Stomach (tissue), 9 donors: ENCODE results near the gene LOXL3. TPM values are rescaled to one million over a fixed set of nuclear protein-coding genes. Genes with fewer than 3 reads are reported as not detected.

Experiments used
- DNase-seq, 2 donors: peaks; one replicate each; pipeline versions ENCODE4 v3.0.0 to v3.0.0-alpha.2; 2013 to 2019
- H3K27ac ChIP-seq, 5 donors: fragments of 200-600 bp in 4 of 5; sonication (generic) in 4 of 5; one replicate each; pipeline ENCODE4 v1.5.1; 2013 to 2019; ENCODE audit warnings: mild to moderate bottlenecking in 1 of 5, moderate library complexity in 1 of 5
- H3K27me3 ChIP-seq, 3 donors: fragments of 200-600 bp; sonication (generic); one replicate each; pipeline ENCODE4 v1.5.1; 2017 to 2019; ENCODE audit warnings: mixed run types in 1 of 3
- H3K36me3 ChIP-seq, 4 donors: fragments of 200-600 bp; sonication (generic); 1 replicate in 3 of 4; 2 replicates in 1 of 4; pipeline ENCODE4 v1.5.1; 2016 to 2019
- H3K4me1 ChIP-seq, 4 donors: fragments of 200-600 bp; sonication (generic); one replicate each; pipeline ENCODE4 v1.5.1; 2016 to 2019
- H3K4me3 ChIP-seq, 4 donors: fragments of 200-600 bp; sonication (generic) in 3 of 4; one replicate each; pipeline ENCODE4 v1.5.1; 2016 to 2019; ENCODE audit warnings: mild to moderate bottlenecking in 1 of 4
- H3K9me3 ChIP-seq, 4 donors: fragments of 200-600 bp; sonication (generic); one replicate each; pipeline ENCODE4 v1.5.1; 2016 to 2019
- CTCF ChIP-seq, 7 experiments: fragments of 450-650 bp in 4 of 7; fragments of 200-600 bp in 3 of 7; sonication (generic) in 3 of 7; IDR thresholded peaks; one replicate each; pipeline ENCODE4 v1.5.1; 2016 to 2019; ENCODE audit warnings: antibody characterized with exemption in 7 of 7, control low read depth in 2 of 7, mild to moderate bottlenecking in 1 of 7
- EP300 ChIP-seq: sonication (generic); formaldehyde crosslinking; IDR thresholded peaks from one replicate; pipeline ENCODE4 v1.6.1; 2017; ENCODE audit warnings: antibody characterized with exemption
- POLR2A ChIP-seq, 4 donors: fragments of 450-650 bp; IDR thresholded peaks; one replicate each; pipeline ENCODE4 v1.6.1; 2016; ENCODE audit warnings: antibody characterized with exemption in 4 of 4, control low read depth in 2 of 4, mild to moderate bottlenecking in 1 of 4, moderate library complexity in 1 of 4
- POLR2AphosphoS5 ChIP-seq, 3 donors: sonication (generic); formaldehyde crosslinking; IDR thresholded peaks; one replicate each; pipeline ENCODE4 v1.6.1; 2016; ENCODE audit warnings: antibody characterized with exemption in 3 of 3
- WGBS, 5 donors: extraction: QIAGEN DNeasy Blood & Tissue Kit in 3 of 5; methylation state at CpG; one replicate each; pipeline versions ENCODE4 v1.1.5 to v1.1.7; 2013 to 2018; 5-methylcytosine and 5-hydroxymethylcytosine counted together
- intact Hi-C: fragments of 100-400 bp; cut with DNase I; formaldehyde crosslinking; loops from one replicate; pipeline ENCODE4 v1.15.1; 2023; ENCODE audit warnings: low total_unique reads
- polyA plus RNA-seq, 3 donors: library from polyadenylated mRNA; stranded (reverse); fragments of 200-250 nt; gene quantifications; one replicate each; pipeline ENCODE4 v1.2.3, GENCODE V29; 2013
- total RNA-seq, 5 donors: library from RNA; depleted of rRNA; stranded (reverse); fragments of >200 nt; gene quantifications; one replicate each; pipeline versions ENCODE4 v1.1.0 to v1.2.3, GENCODE V29; 2014 to 2016
- donor health status: healthy with polysubstance abuse.
- donor health status: Bipolar disorder and iron deficiency.
- donor health status: healthy.

The LOXL3 gene
- total and polyA plus RNA-seq, 8 donors: 0.76 to 49.0 (median 1.4) TPM

GRCh38 chr2:74515981-74516633 is 37.6 kb downstream of the LOXL3 start:
- peak; percentile 62 to 90 for DNase-seq
- Histone ChIP-seq H3K27me3 (peaks cover 38 to 99% (median 89%) of the 10 kb centered on the region in 3 donors), H3K4me1 (peaks cover 32 to 39% (median 35%) of the 10 kb centered on the region in 4 donors), H3K36me3 (no peaks in the 10 kb centered on the region), H3K27ac (no peak overlapping the region), H3K9me3 (no peaks in the 10 kb centered on the region), H3K4me3 (peak overlapping the region; percentile 26 to 55 (median 36))
- TF ChIP-seq POLR2A (IDR thresholded peaks at IDR 0.05): no peak
- no peak for TF ChIP-seq POLR2AphosphoS5 (IDR thresholded peaks at IDR 0.05)
- TF ChIP-seq EP300: no peak
- no peak for TF ChIP-seq CTCF (IDR thresholded peaks at IDR 0.05)
- 6 to 11% (median 8%) methylated on average over 46 to 72 of the region's 72 CpGs for WGBS, 5 donors
- intact Hi-C loops: no loop called here

GRCh38 chr2:74515271-74515980 is 38.3 kb downstream of the LOXL3 start:
- Histone ChIP-seq H3K27ac (no peak overlapping the region), H3K4me3 (peak overlapping the region; percentile 26 to 55 (median 36)), H3K4me1 (peaks cover 32 to 39% (median 35%) of the 10 kb centered on the region in 4 donors), H3K36me3 (no peaks in the 10 kb centered on the region), H3K9me3 (no peaks in the 10 kb centered on the region), H3K27me3 (peaks cover 38 to 100% (median 94%) of the 10 kb centered on the region in 3 donors)
- DNase-seq: peak in 1 of 2 donors; percentile 56
- intact Hi-C loops: no loop called here
- 5 to 14% (median 6%) methylated on average over 26 to 60 of the region's 60 CpGs for WGBS, 5 donors
- TF ChIP-seq POLR2AphosphoS5 (IDR thresholded peaks at IDR 0.05) (no peak), POLR2A (IDR thresholded peaks at IDR 0.05) (no peak), EP300 (no peak), CTCF (IDR thresholded peaks at IDR 0.05) (no peak)

- H3K9me3 ChIP-seq: no peaks in the 10 kb centered on the region
- no peak for DNase-seq
- H3K27ac ChIP-seq: no peak within 1 kb of the TSS
- peaks cover 38 to 100% (median 90%) of the 10 kb centered on the region in 3 donors for H3K27me3 ChIP-seq
- WGBS, 5 donors: 3 to 8% (median 4%) methylated on average over 35 to 82 of the region's 82 CpGs
- TF ChIP-seq CTCF (IDR thresholded peaks at IDR 0.05): no peak
- no peak for TF ChIP-seq POLR2AphosphoS5 (IDR thresholded peaks at IDR 0.05)
- no peak for TF ChIP-seq POLR2A (IDR thresholded peaks at IDR 0.05)
- H3K4me3 ChIP-seq: peak within 1 kb of the TSS in 3 of 4 donors; percentile 16 to 55 (median 18)
- H3K4me1 ChIP-seq: peaks cover 32 to 39% (median 35%) of the 10 kb centered on the region in 4 donors
- no peaks in the 10 kb centered on the region for H3K36me3 ChIP-seq
- intact Hi-C loops: no loop called here
Measured at GRCh38 chr2:74514368-74515270, 39.1 kb downstream of the LOXL3 start, which contains the start of gene TLX2. TLX2 (plus strand) TSS chr2:74514450; CDS start chr2:74514807, 357 bp downstream.
